G401 (cell line): Measurements from ENCODE around the gene PHLDA1. TPM values are rescaled to one million over a fixed set of nuclear protein-coding genes. Genes with fewer than 3 reads are reported as not detected.

ENCODE experiments used
- DNase-seq: peaks from one replicate; pipeline ENCODE4 v3.0.0-alpha.2; 2015; ENCODE audit warnings: low spot score
- in situ Hi-C: cut with HindIII; loops from 2 replicates; pipeline ENCODE4 v1.10.0; 2016; ENCODE audit warnings: low sequenced_read_pairs, mixed read lengths
- total RNA-seq: library from RNA; depleted of rRNA; stranded (reverse); fragments of >200 nt; shearing (Covaris generic); gene quantifications from 2 replicates; pipeline ENCODE4 v1.2.3, GENCODE V29; 2014

Gene PHLDA1
- total RNA-seq, 1 experiment from 2014 or later: 3.7 TPM

DNA sequence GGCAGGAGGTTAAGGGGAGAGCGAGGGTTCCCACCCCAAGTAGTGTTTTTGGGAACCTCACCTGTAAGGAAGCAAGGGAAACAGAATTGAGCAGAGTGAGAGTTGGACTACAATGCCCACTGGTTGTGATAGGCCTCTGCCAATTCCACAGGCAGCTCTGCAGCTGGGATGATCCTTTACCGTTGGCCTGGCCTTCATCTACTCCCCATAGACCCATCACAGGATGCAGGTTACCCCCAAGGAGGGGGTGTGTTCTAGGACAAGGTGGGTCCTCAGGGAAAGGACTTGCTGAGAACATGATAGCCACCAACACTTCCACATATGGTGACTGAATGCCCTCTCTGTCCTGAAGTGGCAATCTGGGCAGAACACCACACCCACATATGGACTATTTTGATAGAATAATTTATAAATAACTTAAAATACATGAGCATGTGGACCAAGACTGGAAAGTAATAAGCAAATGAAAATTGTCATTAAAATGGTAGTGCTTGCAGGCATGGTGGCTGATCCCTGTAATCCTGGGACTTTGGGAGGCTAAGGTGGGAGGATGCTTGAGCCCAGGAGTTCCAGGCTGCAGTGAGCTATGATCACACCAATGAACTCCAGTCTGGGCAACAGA is 8.4 kb downstream of the PHLDA1 start:
- in situ Hi-C loops: no loop called here
- DNase-seq: no peak

DNA sequence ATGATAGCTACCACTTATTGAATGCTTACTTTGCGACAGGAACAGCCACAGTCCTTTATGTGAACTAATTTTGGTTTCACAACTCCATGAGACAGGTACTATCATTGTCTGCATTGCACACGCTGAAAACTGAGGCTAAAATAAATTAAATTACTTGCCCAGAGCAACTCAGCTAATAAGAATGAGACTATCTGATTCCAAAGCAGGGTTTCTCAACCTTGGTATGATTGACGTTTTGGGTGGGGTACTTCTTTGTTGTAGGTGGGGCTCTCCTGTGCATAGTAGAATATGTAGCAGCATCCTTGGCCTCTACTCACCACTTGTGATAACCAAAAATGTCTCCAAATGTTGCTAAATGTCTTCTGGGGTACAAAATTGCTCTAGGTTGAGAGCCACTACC is 9.1 kb downstream of the PHLDA1 start:
- no peak for DNase-seq
- in situ Hi-C loops: no loop called here

- in situ Hi-C loops: no loop called here
- DNase-seq: no peak
These were observed 10.6 kb downstream of the PHLDA1 start for GRCh38 chr12:76020731-76021672.

DNA sequence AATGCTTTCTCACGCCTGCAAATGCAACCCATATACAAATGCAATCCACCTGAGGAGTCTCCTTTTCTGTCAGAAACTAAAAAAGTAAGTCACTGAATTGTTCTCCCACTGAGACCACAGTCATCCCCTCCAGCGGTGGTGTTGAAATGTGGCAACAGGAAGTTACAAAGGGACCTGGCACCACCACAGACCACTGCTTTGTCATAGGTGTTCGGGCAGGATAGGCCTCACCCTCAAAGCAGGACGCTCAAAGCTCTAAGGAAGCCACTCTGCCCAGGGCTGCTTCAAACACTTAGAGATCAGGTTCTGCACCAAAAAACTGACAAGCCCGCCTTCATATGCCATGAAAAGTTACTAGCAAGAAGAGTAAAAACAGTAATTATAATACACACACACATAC is 11.3 kb downstream of the PHLDA1 start:
- in situ Hi-C loops: no loop called here
- DNase-seq: no peak

DNA sequence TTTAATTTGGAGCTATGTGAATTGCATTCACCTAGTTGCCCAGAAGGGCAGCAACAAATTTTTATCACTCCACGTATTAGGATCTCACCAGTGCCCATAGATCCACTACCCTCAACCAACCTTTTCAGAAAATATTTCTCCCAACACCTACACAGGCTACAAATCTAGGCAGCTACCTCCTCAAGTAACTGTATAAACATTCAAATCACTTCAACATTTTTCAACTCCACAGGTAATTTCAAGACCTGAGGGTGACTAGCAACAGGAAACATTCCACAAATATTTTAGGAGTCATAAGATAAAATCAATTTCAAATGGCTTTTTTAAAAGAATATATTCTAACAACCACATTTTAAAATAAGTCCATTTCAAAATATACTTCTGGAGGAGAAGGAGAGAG is 12.9 kb downstream of the PHLDA1 start:
- in situ Hi-C loops: no loop called here
- DNase-seq: no peak

DNA sequence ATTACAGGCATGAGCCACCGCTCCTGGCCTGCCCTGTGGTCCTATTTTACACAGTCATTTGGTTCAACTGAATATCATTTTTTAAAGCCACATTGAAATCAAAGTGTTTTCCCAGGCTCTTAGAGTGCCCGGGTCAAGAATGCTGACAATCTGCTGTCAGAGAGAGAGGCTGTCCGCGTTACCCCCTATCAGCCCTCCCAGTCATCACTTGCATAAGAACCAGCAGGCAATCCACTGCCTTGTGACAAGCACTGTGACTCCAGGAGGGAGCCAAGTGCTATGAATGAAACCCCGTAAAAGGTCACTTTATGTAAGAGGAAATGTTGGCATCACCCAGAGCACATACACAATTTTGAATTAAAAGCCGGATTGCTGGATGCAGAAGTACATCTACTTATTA is 13.5 kb downstream of the PHLDA1 start:
- in situ Hi-C loops: no loop called here
- DNase-seq: no peak

DNA sequence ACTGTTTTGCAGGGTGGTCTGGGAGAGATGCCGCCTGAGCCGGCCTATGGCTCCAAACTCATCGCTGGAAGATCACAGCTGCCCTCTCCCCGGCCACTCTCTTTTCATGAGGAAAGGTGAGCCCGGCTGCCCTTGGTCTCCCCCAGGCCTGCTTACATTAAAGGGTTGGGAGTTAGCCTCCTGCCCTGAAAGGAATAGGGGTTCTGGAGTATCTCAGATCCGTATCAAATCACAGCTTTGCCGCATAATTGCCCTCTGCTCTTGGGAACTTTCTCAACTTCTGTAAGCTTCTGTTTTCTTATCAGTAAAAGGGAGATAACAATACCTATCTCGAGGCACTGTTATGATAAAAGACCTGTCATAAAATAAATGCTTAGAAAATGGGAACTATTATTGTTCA is 17.6 kb downstream of the PHLDA1 start:
- no peak for DNase-seq
- in situ Hi-C loops: no loop called here

- DNase-seq: no peak
- in situ Hi-C loops: no loop called here
These were observed 18.0 kb downstream of the PHLDA1 start for GRCh38 chr12:76013603-76014002.

DNA sequence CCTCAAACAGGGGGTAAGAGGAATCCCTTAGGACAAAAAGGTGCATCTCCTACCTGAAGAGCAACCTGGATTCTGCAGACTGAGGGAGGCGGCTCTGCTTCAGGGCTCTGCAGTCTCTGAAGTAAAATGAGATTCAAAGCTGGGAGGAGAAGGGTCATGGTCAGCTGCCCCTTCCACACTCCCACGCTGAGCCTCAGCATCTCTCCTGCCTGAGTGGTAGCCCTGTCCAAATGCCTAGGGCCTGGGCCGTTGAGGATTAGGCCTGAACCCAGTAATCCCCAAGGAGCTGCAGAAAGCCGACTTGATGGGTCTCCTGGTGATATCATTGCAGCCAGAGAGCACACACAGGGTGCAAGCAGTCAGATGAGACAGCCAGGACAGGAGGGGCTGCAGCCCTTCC is 18.9 kb downstream of the PHLDA1 start:
- in situ Hi-C loops: no loop called here
- no peak for DNase-seq

- in situ Hi-C loops: no loop called here
- DNase-seq: no peak
These were observed 20.7 kb downstream of the PHLDA1 start for GRCh38 chr12:76010732-76011458.

DNA sequence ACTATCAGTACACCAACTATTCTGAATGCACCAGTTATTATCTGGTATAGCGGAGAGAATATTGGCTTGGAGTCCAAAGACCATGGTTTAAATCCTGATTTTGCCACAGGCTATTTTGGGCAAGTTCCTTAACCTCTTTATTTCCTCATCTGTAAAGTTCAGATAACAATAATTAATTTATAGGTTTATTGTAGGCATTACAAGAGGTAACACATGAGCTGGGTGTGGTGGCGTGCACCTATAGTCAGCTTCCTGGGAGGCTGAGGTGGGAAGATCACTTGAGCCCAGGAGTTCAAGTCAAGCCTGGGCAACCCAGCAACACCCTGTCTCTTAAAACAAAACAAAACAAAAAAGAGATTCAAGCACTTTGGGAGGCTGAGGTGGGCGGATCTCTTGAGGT is 23.1 kb downstream of the PHLDA1 start:
- DNase-seq: no peak
- in situ Hi-C loops: no loop called here

GRCh38 chr12:76007640-76008039 is 23.9 kb downstream of the PHLDA1 start:
- in situ Hi-C loops: no loop called here
- DNase-seq: no peak

GRCh38 chr12:76006028-76006925 is 25.3 kb downstream of the PHLDA1 start:
- DNase-seq: no peak
- in situ Hi-C loops: no loop called here

GRCh38 chr12:76003355-76003638 is 28.3 kb downstream of the PHLDA1 start:
- DNase-seq: no peak
- in situ Hi-C loops: no loop called here

GRCh38 chr12:76002598-76003354 is 28.8 kb downstream of the PHLDA1 start:
- in situ Hi-C loops: no loop called here
- no peak for DNase-seq

- no peak for DNase-seq
- in situ Hi-C loops: no loop called here
These were observed 33.1 kb downstream of the PHLDA1 start for GRCh38 chr12:75998292-75999063.

DNA sequence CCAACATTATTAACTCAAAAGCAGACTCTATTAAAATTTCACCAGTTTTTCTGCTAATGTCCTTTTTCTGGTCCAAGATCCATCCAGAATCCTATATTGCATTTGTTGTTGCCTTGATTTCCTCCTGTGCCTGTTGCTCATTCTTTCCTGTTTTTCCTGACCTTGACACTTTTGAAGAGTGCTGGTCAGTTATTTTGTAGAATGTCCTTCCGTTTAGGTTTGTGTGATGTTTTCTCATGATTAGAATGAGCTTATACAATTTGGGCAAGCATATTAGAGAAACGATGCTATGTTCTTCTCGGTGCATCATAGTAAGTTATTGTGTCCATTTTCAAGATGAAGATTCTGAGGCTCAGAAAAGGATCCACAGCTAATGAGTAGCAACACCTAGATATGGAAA is 33.9 kb downstream of the PHLDA1 start:
- in situ Hi-C loops: no loop called here
- DNase-seq: no peak

- in situ Hi-C loops: no loop called here
- DNase-seq: no peak
These were observed 34.6 kb downstream of the PHLDA1 start for GRCh38 chr12:75996861-75997447.
